Astrocyte (in vitro differentiated cells and primary cell): Measurements from ENCODE around the gene PNKD. TPM values are rescaled to one million over a fixed set of nuclear protein-coding genes. Genes with fewer than 3 reads are reported as not detected.

Experiments
- DNase-seq: peaks from one replicate; pipeline ENCODE4 v3.0.0-alpha.2; 2010; ENCODE audit warnings: low read depth
- FAIRE-seq: peaks from 2 replicates; lab custom pipeline; 2011; peaks lifted over from hg19 to GRCh38; lab: Jason Lieb, UNC
- H2AFZ ChIP-seq: 2 replicates; pipeline ENCODE4 v1.6.0; 2012; ENCODE audit warnings: low read depth, low read length, inconsistent platforms
- H3K27ac ChIP-seq: 2 replicates; pipeline ENCODE4 v1.5.1; 2011; ENCODE audit warnings: low read depth, low read length, inconsistent platforms
- H3K27me3 ChIP-seq: 2 replicates; pipeline ENCODE4 v1.6.0; 2011; ENCODE audit warnings: low read length, inconsistent platforms; ENCODE audit not compliant: insufficient read depth
- H3K36me3 ChIP-seq: 2 replicates; pipeline ENCODE4 v1.5.1; 2011; ENCODE audit warnings: low read length, inconsistent platforms; ENCODE audit not compliant: insufficient read depth
- H3K4me1 ChIP-seq: 2 replicates; pipeline ENCODE4 v1.5.1; 2011; ENCODE audit warnings: low read length, inconsistent platforms; ENCODE audit not compliant: insufficient read depth
- H3K4me2 ChIP-seq: 2 replicates; pipeline ENCODE4 v1.6.0; 2012; ENCODE audit warnings: low read length, inconsistent platforms
- H3K4me3 ChIP-seq: 2 replicates; pipeline ENCODE4 v1.5.1; 2011; ENCODE audit warnings: low read depth, mild to moderate bottlenecking, low read length, inconsistent platforms; ENCODE audit not compliant: insufficient read depth
- H3K79me2 ChIP-seq: 2 replicates; pipeline ENCODE4 v1.6.0; 2012; ENCODE audit warnings: mild to moderate bottlenecking, low read length, inconsistent platforms; ENCODE audit not compliant: insufficient read depth
- H3K9ac ChIP-seq: 2 replicates; pipeline ENCODE4 v1.6.0; 2012; ENCODE audit warnings: mild to moderate bottlenecking, low read length, inconsistent platforms
- H3K9me3 ChIP-seq: 2 replicates; pipeline ENCODE4 v1.5.1; 2012; ENCODE audit warnings: low read depth, mild to moderate bottlenecking, low read length, inconsistent platforms; ENCODE audit not compliant: insufficient read depth
- H4K20me1 ChIP-seq: 2 replicates; pipeline ENCODE4 v1.6.0; 2012; ENCODE audit warnings: low read length, inconsistent platforms; ENCODE audit not compliant: insufficient read depth
- H3K27ac Mint-ChIP-seq: one replicate; pipeline ENCODE4 v1.8.0; 2021; ENCODE audit warnings: mild to moderate bottlenecking, mixed read lengths; ENCODE audit not compliant: unreplicated experiment
- H3K27me3 Mint-ChIP-seq: one replicate; pipeline ENCODE4 v1.8.0; 2021; ENCODE audit warnings: low read depth, mixed read lengths; ENCODE audit not compliant: unreplicated experiment
- H3K36me3 Mint-ChIP-seq: one replicate; pipeline ENCODE4 v1.8.0; 2021; ENCODE audit warnings: low read depth, mixed read lengths; ENCODE audit not compliant: unreplicated experiment
- H3K4me1 Mint-ChIP-seq: one replicate; pipeline ENCODE4 v1.8.0; 2021; ENCODE audit warnings: low read depth, mixed read lengths; ENCODE audit not compliant: unreplicated experiment
- H3K4me3 Mint-ChIP-seq: one replicate; pipeline ENCODE4 v1.8.0; 2021; ENCODE audit warnings: mild to moderate bottlenecking, moderate library complexity, mixed read lengths; ENCODE audit not compliant: unreplicated experiment
- H3K9me3 Mint-ChIP-seq: one replicate; pipeline ENCODE4 v1.8.0; 2021; ENCODE audit warnings: mild to moderate bottlenecking, mixed read lengths; ENCODE audit not compliant: unreplicated experiment
- CTCF ChIP-seq: IDR thresholded peaks from 2 replicates; pipeline ENCODE4 v1.5.1; 2011; ENCODE audit warnings: low read depth, mild to moderate bottlenecking, inconsistent platforms, low read length, moderate library complexity; ENCODE audit not compliant: insufficient read depth
- EZH2 ChIP-seq: IDR thresholded peaks from 2 replicates; pipeline ENCODE4 v1.6.1; 2012; ENCODE audit warnings: mild to moderate bottlenecking, low read length, inconsistent platforms; ENCODE audit not compliant: insufficient read depth
- total RNA-seq: library from RNA; stranded (reverse); gene quantifications from 2 replicates; pipeline ENCODE4 v1.2.1, GENCODE V29; 2021

PNKD gene
- total RNA-seq, 1 donor from 2014 or later: 40.9 TPM

GRCh38 chr2:218281449-218281848 lies 11.1 kb downstream of the PNKD start:
- no peak overlapping the region for H2AFZ ChIP-seq
- no peak overlapping the region for H3K9ac ChIP-seq
- H3K27ac ChIP-seq: no peak overlapping the region
- Mint-ChIP-seq H3K27ac (peak overlapping the region; percentile 82), H3K4me1 (peaks cover 32% of the 10 kb centered on the region), H3K9me3 (no peaks in the 10 kb centered on the region), H3K27me3 (no peaks in the 10 kb centered on the region), H3K36me3 (peaks cover 8% of the 10 kb centered on the region), H3K4me3 (no peak overlapping the region)
- no peaks in the 10 kb centered on the region for H3K27me3 ChIP-seq
- TF ChIP-seq CTCF (no peak), EZH2 (no peak)
- H3K36me3 ChIP-seq: peaks cover 21% of the 10 kb centered on the region
- no peak overlapping the region for H3K4me3 ChIP-seq
- H4K20me1 ChIP-seq: peaks cover 23% of the 10 kb centered on the region
- DNase-seq (no peak), FAIRE-seq (no peak)
- peaks cover 46% of the 10 kb centered on the region for H3K79me2 ChIP-seq
- no peak overlapping the region for H3K4me2 ChIP-seq
- no peaks in the 10 kb centered on the region for H3K9me3 ChIP-seq
- H3K4me1 ChIP-seq: peaks cover 43% of the 10 kb centered on the region

GRCh38 chr2:218282173-218282991 lies 12.1 kb downstream of the PNKD start:
- TF ChIP-seq EZH2 (no peak), CTCF (no peak)
- no peaks in the 10 kb centered on the region for H3K27me3 ChIP-seq
- H3K27ac ChIP-seq: peak overlapping the region; percentile 87
- H3K4me2 ChIP-seq: peak overlapping the region; percentile 75
- Mint-ChIP-seq H3K36me3 (peaks cover 8% of the 10 kb centered on the region), H3K4me1 (peaks cover 41% of the 10 kb centered on the region), H3K4me3 (no peak overlapping the region), H3K27me3 (no peaks in the 10 kb centered on the region), H3K27ac (peak overlapping the region; percentile 81), H3K9me3 (no peaks in the 10 kb centered on the region)
- peak overlapping the region; percentile 5 for H2AFZ ChIP-seq
- H3K4me1 ChIP-seq: peaks cover 53% of the 10 kb centered on the region
- H4K20me1 ChIP-seq: peaks cover 23% of the 10 kb centered on the region
- peak overlapping the region; percentile 83 for H3K9ac ChIP-seq
- peaks cover 18% of the 10 kb centered on the region for H3K36me3 ChIP-seq
- H3K4me3 ChIP-seq: no peak overlapping the region
- H3K9me3 ChIP-seq: no peaks in the 10 kb centered on the region
- peaks cover 46% of the 10 kb centered on the region for H3K79me2 ChIP-seq
- FAIRE-seq (no peak), DNase-seq (peak; percentile 64)
